Measurements from ENCODE around the gene SOCS6. TPM values are rescaled to one million over a fixed set of nuclear protein-coding genes. Genes with fewer than 3 reads are reported as not detected.

The SOCS6 gene
- total RNA-seq, 1 experiment from 2014 or later: 15.5 TPM

- BruUV-seq (replicated peaks): no TSS peak
- ChIA-PET CTCF (no interaction called here), POLR2A (ENCODE audit: low non-redundant PET) (no interaction called here)
- Histone ChIP-seq H3K27ac (ENCODE audit: low read depth, low read length, poor library complexity, severe bottlenecking) (no peak overlapping the region), H3K9me3 (ENCODE audit: low read depth, low read length, poor library complexity, severe bottlenecking) (no peaks in the 10 kb centered on the region), H3K4me3 (ENCODE audit: low read depth, low read length, poor library complexity, severe bottlenecking) (no peak overlapping the region), H3K4me1 (ENCODE audit: insufficient read depth, low read length, poor library complexity, severe bottlenecking) (no peaks in the 10 kb centered on the region), H3K36me3 (ENCODE audit: insufficient read depth, low read length, poor library complexity, severe bottlenecking) (no peaks in the 10 kb centered on the region), H3K27me3 (replicated peaks; ENCODE audit: insufficient read depth, low read depth, low read length, poor library complexity) (no peaks in the 10 kb centered on the region)
- intact Hi-C loops (cut with micrococcal nuclease; ENCODE audit: unreplicated experiment): no loop called here
- no peak for TF ChIP-seq EZH2 (IDR thresholded peaks at IDR 0.05; ENCODE audit: borderline replicate concordance, low read depth, low read length, poor library complexity, severe bottlenecking)
- TF ChIP-seq CTCF (conservative IDR thresholded peaks at IDR 0.05; ENCODE audit: low read depth, low read length): no peak
- DNase-seq (ENCODE audit: low spot score): no peak
Measured at GRCh38 chr18:70349316-70349715, 60.5 kb downstream of the SOCS6 start.

- Histone ChIP-seq H3K4me1 (ENCODE audit: insufficient read depth, low read length, poor library complexity, severe bottlenecking) (no peaks in the 10 kb centered on the region), H3K36me3 (ENCODE audit: insufficient read depth, low read length, poor library complexity, severe bottlenecking) (no peaks in the 10 kb centered on the region), H3K9me3 (ENCODE audit: low read depth, low read length, poor library complexity, severe bottlenecking) (no peaks in the 10 kb centered on the region), H3K4me3 (ENCODE audit: low read depth, low read length, poor library complexity, severe bottlenecking) (no peak overlapping the region), H3K27me3 (replicated peaks; ENCODE audit: insufficient read depth, low read depth, low read length, poor library complexity) (no peaks in the 10 kb centered on the region), H3K27ac (ENCODE audit: low read depth, low read length, poor library complexity, severe bottlenecking) (no peak overlapping the region)
- intact Hi-C loops (cut with micrococcal nuclease; ENCODE audit: unreplicated experiment): no loop called here
- no TSS peak for BruUV-seq (replicated peaks)
- no peak for TF ChIP-seq CTCF (conservative IDR thresholded peaks at IDR 0.05; ENCODE audit: low read depth, low read length)
- ChIA-PET POLR2A (ENCODE audit: low non-redundant PET) (no interaction called here), CTCF (no interaction called here)
- DNase-seq (ENCODE audit: low spot score): no peak
Measured at GRCh38 chr18:70354080-70354479, 65.2 kb downstream of the SOCS6 start.

GRCh38 chr18:70354771-70355170 is 65.9 kb downstream of the SOCS6 start:
- BruUV-seq (replicated peaks): no TSS peak
- no peak for TF ChIP-seq EZH2 (IDR thresholded peaks at IDR 0.05; ENCODE audit: borderline replicate concordance, low read depth, low read length, poor library complexity, severe bottlenecking)
- TF ChIP-seq CTCF (conservative IDR thresholded peaks at IDR 0.05; ENCODE audit: low read depth, low read length): no peak
- Histone ChIP-seq H3K4me1 (ENCODE audit: insufficient read depth, low read length, poor library complexity, severe bottlenecking) (no peaks in the 10 kb centered on the region), H3K27ac (ENCODE audit: low read depth, low read length, poor library complexity, severe bottlenecking) (no peak overlapping the region), H3K4me3 (ENCODE audit: low read depth, low read length, poor library complexity, severe bottlenecking) (no peak overlapping the region), H3K36me3 (ENCODE audit: insufficient read depth, low read length, poor library complexity, severe bottlenecking) (no peaks in the 10 kb centered on the region), H3K9me3 (ENCODE audit: low read depth, low read length, poor library complexity, severe bottlenecking) (no peaks in the 10 kb centered on the region), H3K27me3 (replicated peaks; ENCODE audit: insufficient read depth, low read depth, low read length, poor library complexity) (no peaks in the 10 kb centered on the region)
- POLR2A ChIA-PET (ENCODE audit: low non-redundant PET): no interaction called here
- CTCF ChIA-PET: no interaction called here
- intact Hi-C loops (cut with micrococcal nuclease; ENCODE audit: unreplicated experiment): no loop called here
- DNase-seq (ENCODE audit: low spot score): no peak
